Endothelial cell of umbilical vein (primary cell): ENCODE results near the gene EXOSC9. TPM values are rescaled to one million over a fixed set of nuclear protein-coding genes. Genes with fewer than 3 reads are reported as not detected.

Source experiments
- BruUV-seq: library from RNA; stranded (reverse); fragments of 400-500 nt; replicated peaks from 2 replicates; lab custom pipeline; 2021; lab: Mats Ljungman, UMichigan
- CTCF ChIA-PET: fragments of 300-600, 350-600 bp; sonication (Branson Sonifier 250); formaldehyde crosslinking; loops from one replicate; lab custom pipeline; 2021; ENCODE audit warnings: antibody characterized with exemption, inconsistent platforms; lab: Charles Lee
- POLR2A ChIA-PET: fragments of 300-600, 350-600 bp; sonication (Branson Sonifier 250); formaldehyde crosslinking; loops from one replicate; lab custom pipeline; 2021; ENCODE audit warnings: antibody characterized with exemption, inconsistent platforms; lab: Charles Lee
- DNase-seq: peaks from one replicate; pipeline ENCODE4 v3.0.0-alpha.2; 2011; ENCODE audit warnings: low read depth, low spot score
- FAIRE-seq: peaks from 2 replicates; lab custom pipeline; 2011; peaks lifted over from hg19 to GRCh38; lab: Jason Lieb, UNC
- H2AFZ ChIP-seq: 2 replicates; pipeline ENCODE4 v1.6.0; 2012; ENCODE audit warnings: low read depth, low read length, control low read depth, inconsistent platforms
- H3K27ac ChIP-seq: 2 replicates; pipeline ENCODE4 v1.5.1; 2011; ENCODE audit warnings: low read depth, mild to moderate bottlenecking, control low read depth, low read length, moderate library complexity; ENCODE audit not compliant: insufficient read depth
- H3K27me3 ChIP-seq, 2 experiments: 2 replicates each; pipeline versions ENCODE4 v1.6.0 to v1.6.1; 2011; ENCODE audit warnings: low read length in 2 of 2, mixed read lengths in 1 of 2; ENCODE audit not compliant: control insufficient read depth in 2 of 2, insufficient read depth in 2 of 2
- H3K36me3 ChIP-seq, 2 experiments: 2 replicates in 1 of 2; 3 replicates in 1 of 2; pipeline ENCODE4 v1.5.1; 2011; ENCODE audit warnings: low read length in 2 of 2, mild to moderate bottlenecking in 1 of 2, moderate library complexity in 1 of 2; ENCODE audit not compliant: control insufficient read depth in 2 of 2, insufficient read depth in 2 of 2; ENCODE audit errors: extremely low read depth in 1 of 2
- H3K4me1 ChIP-seq: 3 replicates; pipeline ENCODE4 v1.5.1; 2011; ENCODE audit warnings: mild to moderate bottlenecking, low read length; ENCODE audit not compliant: control insufficient read depth, insufficient read depth; ENCODE audit errors: extremely low read depth
- H3K4me2 ChIP-seq: 2 replicates; pipeline ENCODE4 v1.6.1; 2011; ENCODE audit warnings: low read length, control low read depth, mixed read lengths; ENCODE audit not compliant: insufficient read depth
- H3K4me3 ChIP-seq, 3 experiments: fragments of 200-600 bp in 1 of 3; sonication (generic), shearing (Covaris generic) in 1 of 3; replicated peaks in 1 of 3; 2 replicates each; pipeline ENCODE4 v1.5.1; 2011 to 2016; ENCODE audit warnings: control low read depth in 3 of 3, low read length in 3 of 3, mild to moderate bottlenecking in 2 of 3, inconsistent platforms in 1 of 3, low read depth in 1 of 3, moderate library complexity in 1 of 3; ENCODE audit not compliant: insufficient read depth in 1 of 3
- H3K79me2 ChIP-seq: 2 replicates; pipeline ENCODE4 v1.6.0; 2012; ENCODE audit warnings: low read length, inconsistent platforms; ENCODE audit not compliant: control insufficient read depth, insufficient read depth
- H3K9ac ChIP-seq: replicated peaks from 2 replicates; pipeline ENCODE3; 2011; ENCODE audit warnings: low read length, control low read depth; ENCODE audit not compliant: insufficient read depth; ENCODE audit errors: extremely low read depth
- H3K9me1 ChIP-seq: replicated peaks from 3 replicates; pipeline ENCODE4 v1.6.0; 2011; ENCODE audit warnings: mild to moderate bottlenecking, low read length; ENCODE audit not compliant: control insufficient read depth, insufficient read depth; ENCODE audit errors: extremely low read depth
- H3K9me3 ChIP-seq: replicated peaks from 2 replicates; pipeline ENCODE4 v1.5.1; 2012; ENCODE audit warnings: low read length, inconsistent platforms; ENCODE audit not compliant: control insufficient read depth, insufficient read depth
- H4K20me1 ChIP-seq: replicated peaks from 2 replicates; pipeline ENCODE3; 2011; ENCODE audit warnings: mild to moderate bottlenecking, low read length; ENCODE audit not compliant: control insufficient read depth, insufficient read depth; ENCODE audit errors: extremely low read depth
- EZH2 ChIP-seq: IDR thresholded peaks from 2 replicates; pipeline ENCODE4 v1.6.1; 2012; ENCODE audit warnings: borderline replicate concordance, low read depth, mild to moderate bottlenecking, moderate library complexity, low read length, inconsistent platforms; ENCODE audit not compliant: severe bottlenecking
- FOS ChIP-seq: IDR thresholded peaks from 2 replicates; pipeline ENCODE4 v1.6.1; 2011; ENCODE audit warnings: mild to moderate bottlenecking, low read length, moderate library complexity, borderline replicate concordance; ENCODE audit not compliant: insufficient read depth
- GATA2 ChIP-seq: IDR thresholded peaks from 2 replicates; pipeline ENCODE4 v1.7.0; 2011; ENCODE audit warnings: low read depth, mild to moderate bottlenecking, moderate library complexity, mixed read lengths, low read length; ENCODE audit not compliant: insufficient read length, insufficient read depth
- JUN ChIP-seq: IDR thresholded peaks from 2 replicates; pipeline ENCODE4 v1.6.1; 2011; ENCODE audit warnings: borderline replicate concordance, low read depth; ENCODE audit not compliant: insufficient read length, insufficient read depth
- MYC ChIP-seq: IDR thresholded peaks from one replicate; pipeline ENCODE4 v1.6.1; 2011; ENCODE audit warnings: mild to moderate bottlenecking, low read depth, low read length
- POLR2A ChIP-seq: IDR thresholded peaks from 2 replicates; pipeline ENCODE4 v1.6.1; 2012; ENCODE audit warnings: low read depth, mild to moderate bottlenecking, control low read depth, low read length
- POLR2AphosphoS5 ChIP-seq: IDR thresholded peaks from 2 replicates; pipeline ENCODE4 v1.6.1; 2012; ENCODE audit warnings: low read depth, mild to moderate bottlenecking, control low read depth, low read length, moderate library complexity; ENCODE audit not compliant: insufficient read depth
- dilution Hi-C: fragments of 300-500 bp; cut with MboI; formaldehyde crosslinking; loops from one replicate; pipeline ENCODE4 v1.15.0; 2019; ENCODE audit warnings: low sequenced_read_pairs; ENCODE audit not compliant: extremely low pct_ligation_motif_present
- intact Hi-C: fragments of 100-400 bp; cut with micrococcal nuclease; formaldehyde crosslinking; loops from one replicate; pipeline ENCODE4 v1.10.0; 2022
- polyA plus RNA-seq, 4 experiments: library from polyadenylated mRNA; depleted of rRNA in 3 of 4; stranded (reverse) in 3 of 4; unstranded in 1 of 4; fragments of >200 nt; gene quantifications; 2 replicates each; pipeline versions ENCODE4 v1.2.1 to v1.2.3, GENCODE V29; 2011 to 2012; ENCODE audit warnings: missing spikeins in 1 of 4
- total RNA-seq: library from RNA; stranded (reverse); gene quantifications from 2 replicates; pipeline ENCODE4 v1.2.3, GENCODE V29; 2021
- TF ChIP-seq, protein P1 (sequence below), 2 donors: IDR thresholded peaks; 1 replicate in 1 of 2; 2 replicates in 1 of 2; pipeline ENCODE4 v1.5.1; 2011; ENCODE audit warnings: low read length in 2 of 2, mild to moderate bottlenecking in 2 of 2, moderate library complexity in 2 of 2, control low read depth in 1 of 2, inconsistent platforms in 1 of 2, low read depth in 1 of 2; ENCODE audit not compliant: insufficient read depth in 1 of 2; ENCODE audit errors: extremely low read depth in 1 of 2
- TF ChIP-seq, protein P2 (sequence below): IDR thresholded peaks from 2 replicates; pipeline ENCODE4 v1.6.1; 2011; ENCODE audit not compliant: insufficient read depth, insufficient read length

The EXOSC9 gene
- total and polyA plus RNA-seq, 2 donors (not counting 3 experiments of a cell fraction or from before 2014, with no cell fraction given): 19.0 to 46.3 TPM

DNA sequence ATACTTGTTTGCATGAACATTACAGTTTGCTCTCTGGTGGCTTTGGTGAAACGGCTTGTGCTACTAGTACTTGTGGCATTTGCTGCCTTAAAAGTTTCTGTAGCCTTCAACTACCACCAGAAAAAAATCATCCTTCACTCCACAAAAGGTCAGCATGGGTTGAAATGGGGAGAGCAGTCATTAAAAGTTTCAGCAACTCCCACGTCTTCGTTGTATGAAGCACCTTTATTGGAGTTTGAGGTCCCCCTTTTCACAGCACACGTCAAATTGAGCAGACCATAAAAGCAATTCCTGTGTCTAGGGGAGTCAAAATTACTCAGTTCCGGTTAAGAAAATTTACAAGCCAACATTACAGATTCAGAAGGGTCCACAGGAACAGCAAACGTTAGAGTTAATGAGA, 45.5 kb downstream of the EXOSC9 start:
- intact Hi-C loops: no loop called here
- H3K36me3 ChIP-seq: peaks cover 0 to 2% of the 10 kb centered on the region in 2 experiments
- H3K9me1 ChIP-seq: no peaks in the 10 kb centered on the region

More for the DNA sequence above, 45.5 kb downstream of the EXOSC9 start:
- Histone ChIP-seq H3K9ac (no peak overlapping the region), H4K20me1 (no peaks in the 10 kb centered on the region), H3K4me3 (no peak overlapping the region), H3K27ac (no peak overlapping the region), H3K4me1 (no peaks in the 10 kb centered on the region), H3K79me2 (no peaks in the 10 kb centered on the region), H3K4me2 (no peak overlapping the region), H3K9me3 (no peaks in the 10 kb centered on the region), H2AFZ (no peak overlapping the region), H3K27me3 (no peaks in the 10 kb centered on the region)
- ChIA-PET CTCF (no interaction called here), POLR2A (no interaction called here)
- dilution Hi-C loops: no loop called here
- DNase-seq (no peak), FAIRE-seq (no peak)
- BruUV-seq: no TSS peak
- TF ChIP-seq GATA2: no peak
- no peak for TF ChIP-seq JUN
- TF ChIP-seq, protein P1, sequence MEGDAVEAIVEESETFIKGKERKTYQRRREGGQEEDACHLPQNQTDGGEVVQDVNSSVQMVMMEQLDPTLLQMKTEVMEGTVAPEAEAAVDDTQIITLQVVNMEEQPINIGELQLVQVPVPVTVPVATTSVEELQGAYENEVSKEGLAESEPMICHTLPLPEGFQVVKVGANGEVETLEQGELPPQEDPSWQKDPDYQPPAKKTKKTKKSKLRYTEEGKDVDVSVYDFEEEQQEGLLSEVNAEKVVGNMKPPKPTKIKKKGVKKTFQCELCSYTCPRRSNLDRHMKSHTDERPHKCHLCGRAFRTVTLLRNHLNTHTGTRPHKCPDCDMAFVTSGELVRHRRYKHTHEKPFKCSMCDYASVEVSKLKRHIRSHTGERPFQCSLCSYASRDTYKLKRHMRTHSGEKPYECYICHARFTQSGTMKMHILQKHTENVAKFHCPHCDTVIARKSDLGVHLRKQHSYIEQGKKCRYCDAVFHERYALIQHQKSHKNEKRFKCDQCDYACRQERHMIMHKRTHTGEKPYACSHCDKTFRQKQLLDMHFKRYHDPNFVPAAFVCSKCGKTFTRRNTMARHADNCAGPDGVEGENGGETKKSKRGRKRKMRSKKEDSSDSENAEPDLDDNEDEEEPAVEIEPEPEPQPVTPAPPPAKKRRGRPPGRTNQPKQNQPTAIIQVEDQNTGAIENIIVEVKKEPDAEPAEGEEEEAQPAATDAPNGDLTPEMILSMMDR (IDR thresholded peaks at IDR 0.05; ENCODE audit: extremely low read depth in 1 of 2, insufficient read depth in 1 of 2, low read depth in 1 of 2, low read length in 2 of 2): no peak
- TF ChIP-seq POLR2AphosphoS5: no peak
- TF ChIP-seq, protein P2, sequence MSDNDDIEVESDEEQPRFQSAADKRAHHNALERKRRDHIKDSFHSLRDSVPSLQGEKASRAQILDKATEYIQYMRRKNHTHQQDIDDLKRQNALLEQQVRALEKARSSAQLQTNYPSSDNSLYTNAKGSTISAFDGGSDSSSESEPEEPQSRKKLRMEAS: no peak
- TF ChIP-seq POLR2A: no peak
- TF ChIP-seq EZH2: no peak
- no peak for TF ChIP-seq MYC
- TF ChIP-seq FOS: no peak
